Hepatocyte (in vitro differentiated cells): ENCODE results near the gene ARL3. TPM values are rescaled to one million over a fixed set of nuclear protein-coding genes. Genes with fewer than 3 reads are reported as not detected.
A peak's percentile ranks its signal among the peaks of the same experiment; 100 is the strongest.

Experiments used
- DNase-seq: peaks from one replicate; pipeline ENCODE4 v3.0.0-alpha.2; 2016; ENCODE audit warnings: low spot score
- H2AFZ ChIP-seq: fragments of 200-600 bp; sonication (generic); 2 replicates; pipeline ENCODE4 v1.6.0; 2016; ENCODE audit warnings: antibody characterized with exemption, mild to moderate bottlenecking
- H3K27ac ChIP-seq: fragments of 200-600 bp; sonication (generic); 2 replicates; pipeline ENCODE4 v1.5.1; 2016; ENCODE audit warnings: mild to moderate bottlenecking
- H3K27me3 ChIP-seq: fragments of 200-600 bp; sonication (generic); 2 replicates; pipeline ENCODE4 v1.6.1; 2016
- H3K36me3 ChIP-seq: fragments of 200-600 bp; sonication (generic); replicated peaks from 2 replicates; pipeline ENCODE4 v1.5.1; 2016; ENCODE audit warnings: low read depth; ENCODE audit not compliant: insufficient read depth
- H3K4me1 ChIP-seq: fragments of 200-600 bp; sonication (generic); 2 replicates; pipeline ENCODE4 v1.5.1; 2016; ENCODE audit warnings: mild to moderate bottlenecking, moderate library complexity; ENCODE audit not compliant: insufficient read depth
- H3K4me2 ChIP-seq: fragments of 200-600 bp; sonication (generic); 2 replicates; pipeline ENCODE4 v1.6.0; 2016
- H3K4me3 ChIP-seq: fragments of 200-600 bp; sonication (generic); 2 replicates; pipeline ENCODE4 v1.5.1; 2016; ENCODE audit warnings: mild to moderate bottlenecking
- H3K79me2 ChIP-seq: fragments of 200-600 bp; sonication (generic); 2 replicates; pipeline ENCODE4 v1.6.0; 2017; ENCODE audit warnings: mild to moderate bottlenecking
- H3K9me2 ChIP-seq: fragments of 200-600 bp; sonication (generic); replicated peaks from 2 replicates; pipeline ENCODE4 v1.6.0; 2017; ENCODE audit warnings: mild to moderate bottlenecking; ENCODE audit not compliant: insufficient read depth
- H3K9me3 ChIP-seq: fragments of 200-600 bp; sonication (generic); 2 replicates; pipeline ENCODE4 v1.5.1; 2016; ENCODE audit warnings: low read depth, mild to moderate bottlenecking
- H4K20me1 ChIP-seq: fragments of 200-600 bp; sonication (generic); 2 replicates; pipeline ENCODE4 v1.6.0; 2016; ENCODE audit warnings: mild to moderate bottlenecking; ENCODE audit not compliant: insufficient read depth, poor library complexity, severe bottlenecking
- EZH2 ChIP-seq: fragments of 200-600 bp; sonication (generic); IDR thresholded peaks from 2 replicates; pipeline ENCODE4 v1.6.1; 2016; ENCODE audit warnings: antibody characterized with exemption, mild to moderate bottlenecking, borderline replicate concordance
- EZH2phosphoT487 ChIP-seq: fragments of 200-600 bp; sonication (generic); IDR thresholded peaks from one replicate; pipeline ENCODE4 v1.6.1; 2018; ENCODE audit warnings: antibody characterized with exemption, mild to moderate bottlenecking, low read depth, moderate library complexity; ENCODE audit not compliant: unreplicated experiment, severe bottlenecking
- WGBS: methylation state at CpG from one replicate; pipeline ENCODE4 v1.1.6; 2016; ENCODE audit warnings: low lambda C conversion rate; ENCODE audit errors: missing lambda C conversion rate; 5-methylcytosine and 5-hydroxymethylcytosine counted together
- polyA plus RNA-seq: library from polyadenylated mRNA; unstranded; fragments of >200 nt; fragmentation: Nextera tagmentation; extraction: Ambion mirVana; gene quantifications from 2 replicates; pipeline ENCODE4 v1.2.1, GENCODE V29; 2016
- total RNA-seq: library from RNA; depleted of rRNA; stranded (reverse); fragments of >200 nt; gene quantifications from 2 replicates; pipeline ENCODE4 v1.2.3, GENCODE V29; 2014
- TF ChIP-seq, protein P1 (sequence below): fragments of 200-600 bp; sonication (generic); IDR thresholded peaks from 2 replicates; pipeline ENCODE4 v1.5.1; 2016; ENCODE audit warnings: antibody characterized with exemption, mild to moderate bottlenecking; ENCODE audit not compliant: poor library complexity

Gene ARL3
- total and polyA plus RNA-seq, 2 experiments from 2014 or later = 6.4 to 16.5 TPM

DNA sequence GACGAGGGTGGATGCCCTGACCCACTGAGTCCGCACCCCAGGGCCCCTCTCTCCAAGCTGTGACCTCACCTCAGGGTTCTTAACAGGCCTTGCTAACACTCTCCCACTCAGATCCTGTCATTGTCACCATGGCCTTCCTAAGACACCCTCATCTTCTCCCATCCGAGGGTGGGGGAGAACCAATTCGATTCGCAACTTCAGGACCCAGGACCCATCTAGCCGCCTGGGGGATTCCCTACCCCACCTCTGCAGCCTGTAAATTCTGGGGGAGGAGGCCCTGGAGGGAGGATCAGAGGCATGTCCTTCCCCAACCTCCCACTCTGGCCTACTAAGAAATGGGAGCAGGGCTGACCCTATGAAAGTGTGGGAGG lies 52.6 kb downstream of the ARL3 start:
- H2AFZ ChIP-seq = no peak overlapping the region
- no peaks in the 10 kb centered on the region for H3K9me3 ChIP-seq
- 83% methylated on average over 6 of the region's 6 CpGs for WGBS
- H3K9me2 ChIP-seq = no peaks in the 10 kb centered on the region
- H4K20me1 ChIP-seq = no peaks in the 10 kb centered on the region
- no peaks in the 10 kb centered on the region for H3K36me3 ChIP-seq
- no peak overlapping the region for H3K27ac ChIP-seq
- H3K27me3 ChIP-seq = no peaks in the 10 kb centered on the region
- H3K79me2 ChIP-seq = no peaks in the 10 kb centered on the region
- TF ChIP-seq, protein P1, sequence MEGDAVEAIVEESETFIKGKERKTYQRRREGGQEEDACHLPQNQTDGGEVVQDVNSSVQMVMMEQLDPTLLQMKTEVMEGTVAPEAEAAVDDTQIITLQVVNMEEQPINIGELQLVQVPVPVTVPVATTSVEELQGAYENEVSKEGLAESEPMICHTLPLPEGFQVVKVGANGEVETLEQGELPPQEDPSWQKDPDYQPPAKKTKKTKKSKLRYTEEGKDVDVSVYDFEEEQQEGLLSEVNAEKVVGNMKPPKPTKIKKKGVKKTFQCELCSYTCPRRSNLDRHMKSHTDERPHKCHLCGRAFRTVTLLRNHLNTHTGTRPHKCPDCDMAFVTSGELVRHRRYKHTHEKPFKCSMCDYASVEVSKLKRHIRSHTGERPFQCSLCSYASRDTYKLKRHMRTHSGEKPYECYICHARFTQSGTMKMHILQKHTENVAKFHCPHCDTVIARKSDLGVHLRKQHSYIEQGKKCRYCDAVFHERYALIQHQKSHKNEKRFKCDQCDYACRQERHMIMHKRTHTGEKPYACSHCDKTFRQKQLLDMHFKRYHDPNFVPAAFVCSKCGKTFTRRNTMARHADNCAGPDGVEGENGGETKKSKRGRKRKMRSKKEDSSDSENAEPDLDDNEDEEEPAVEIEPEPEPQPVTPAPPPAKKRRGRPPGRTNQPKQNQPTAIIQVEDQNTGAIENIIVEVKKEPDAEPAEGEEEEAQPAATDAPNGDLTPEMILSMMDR = no peak
- no peak for TF ChIP-seq EZH2
- no peak for TF ChIP-seq EZH2phosphoT487
- DNase-seq = no peak
- peaks cover 10% of the 10 kb centered on the region for H3K4me1 ChIP-seq
- H3K4me2 ChIP-seq = peak overlapping the region; percentile 65
- H3K4me3 ChIP-seq = no peak overlapping the region

DNA sequence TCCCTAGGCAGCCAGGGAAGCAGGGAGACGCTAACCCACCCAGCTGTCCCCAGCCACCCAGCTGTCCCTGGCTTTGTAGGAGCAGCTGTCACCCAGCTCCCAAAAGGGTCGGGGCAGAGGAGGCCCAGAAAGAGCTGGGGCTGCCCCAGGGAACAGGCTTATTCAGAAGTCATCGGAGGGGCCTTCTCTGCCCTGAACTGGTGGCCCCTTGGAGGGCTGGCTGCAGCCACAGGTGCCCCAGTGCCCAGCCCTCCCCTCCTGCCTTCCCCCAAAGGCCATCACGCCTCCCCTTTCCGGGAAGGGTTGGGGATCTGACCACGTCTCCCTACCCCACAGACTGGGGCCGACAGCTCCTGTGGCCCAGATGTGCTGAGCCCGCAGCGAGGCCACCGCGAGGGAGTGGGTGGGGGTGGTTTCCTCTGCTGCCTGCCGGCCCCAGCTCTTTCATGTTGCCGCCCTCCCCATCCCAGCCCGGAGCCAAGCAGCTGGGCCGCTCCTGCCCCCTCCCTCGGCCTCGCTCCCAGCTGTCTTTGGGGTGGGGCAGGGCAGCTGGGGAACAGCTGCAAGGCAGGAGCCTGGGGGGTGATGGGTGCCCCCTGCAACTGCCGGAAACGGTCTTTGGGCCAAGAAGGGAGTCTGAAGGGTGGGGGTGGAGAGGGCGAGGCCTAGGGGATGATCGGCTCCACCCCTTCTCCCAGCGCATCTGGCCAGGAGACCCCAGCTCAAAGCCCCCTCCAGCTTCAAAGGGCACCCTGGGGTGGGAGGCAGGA lies 53.1 kb downstream of the ARL3 start:
- Histone ChIP-seq H2AFZ (no peak overlapping the region), H3K9me3 (no peaks in the 10 kb centered on the region), H3K4me2 (peak overlapping the region; percentile 65), H3K79me2 (no peaks in the 10 kb centered on the region), H3K27me3 (no peaks in the 10 kb centered on the region), H3K36me3 (no peaks in the 10 kb centered on the region), H3K9me2 (no peaks in the 10 kb centered on the region), H4K20me1 (no peaks in the 10 kb centered on the region), H3K27ac (no peak overlapping the region), H3K4me3 (no peak overlapping the region), H3K4me1 (peaks cover 10% of the 10 kb centered on the region)
- peak; percentile 65 for DNase-seq
- TF ChIP-seq EZH2 = no peak
- WGBS = 28% methylated on average over 16 of the region's 22 CpGs

DNA sequence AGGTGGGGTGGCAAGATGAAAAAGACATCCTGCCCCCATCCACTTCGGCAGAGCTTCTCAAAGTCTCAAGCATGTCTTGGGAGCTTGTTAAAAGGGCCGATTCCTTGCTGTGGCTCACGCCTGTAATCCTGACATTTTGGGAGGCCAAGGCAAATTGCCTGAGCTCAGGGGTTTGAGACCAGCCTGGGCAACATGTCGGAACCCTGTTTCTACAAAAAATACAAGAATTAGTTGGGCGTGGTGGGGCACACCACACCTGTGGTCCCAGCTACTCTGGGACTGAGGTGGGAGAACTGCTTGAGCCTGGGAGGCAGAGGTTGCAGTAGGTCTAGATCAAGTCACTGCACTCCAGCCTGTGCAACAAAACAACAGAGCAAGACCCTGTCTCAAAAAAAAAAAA lies 55.4 kb downstream of the ARL3 start:
- TF ChIP-seq EZH2 (no peak), EZH2phosphoT487 (no peak)
- TF ChIP-seq, protein P1 = no peak
- H3K4me2 ChIP-seq = no peak overlapping the region
- H3K79me2 ChIP-seq = peaks cover 9% of the 10 kb centered on the region
- no peak overlapping the region for H3K27ac ChIP-seq
- no peaks in the 10 kb centered on the region for H3K9me2 ChIP-seq
- DNase-seq = no peak
- no peaks in the 10 kb centered on the region for H3K9me3 ChIP-seq
- WGBS = 94% methylated on average over 5 of the region's 5 CpGs
- no peaks in the 10 kb centered on the region for H3K27me3 ChIP-seq
- H2AFZ ChIP-seq = no peak overlapping the region
- H3K4me1 ChIP-seq = peaks cover 10% of the 10 kb centered on the region
- no peak overlapping the region for H3K4me3 ChIP-seq
- peaks cover 10% of the 10 kb centered on the region for H4K20me1 ChIP-seq
- H3K36me3 ChIP-seq = no peaks in the 10 kb centered on the region

DNA sequence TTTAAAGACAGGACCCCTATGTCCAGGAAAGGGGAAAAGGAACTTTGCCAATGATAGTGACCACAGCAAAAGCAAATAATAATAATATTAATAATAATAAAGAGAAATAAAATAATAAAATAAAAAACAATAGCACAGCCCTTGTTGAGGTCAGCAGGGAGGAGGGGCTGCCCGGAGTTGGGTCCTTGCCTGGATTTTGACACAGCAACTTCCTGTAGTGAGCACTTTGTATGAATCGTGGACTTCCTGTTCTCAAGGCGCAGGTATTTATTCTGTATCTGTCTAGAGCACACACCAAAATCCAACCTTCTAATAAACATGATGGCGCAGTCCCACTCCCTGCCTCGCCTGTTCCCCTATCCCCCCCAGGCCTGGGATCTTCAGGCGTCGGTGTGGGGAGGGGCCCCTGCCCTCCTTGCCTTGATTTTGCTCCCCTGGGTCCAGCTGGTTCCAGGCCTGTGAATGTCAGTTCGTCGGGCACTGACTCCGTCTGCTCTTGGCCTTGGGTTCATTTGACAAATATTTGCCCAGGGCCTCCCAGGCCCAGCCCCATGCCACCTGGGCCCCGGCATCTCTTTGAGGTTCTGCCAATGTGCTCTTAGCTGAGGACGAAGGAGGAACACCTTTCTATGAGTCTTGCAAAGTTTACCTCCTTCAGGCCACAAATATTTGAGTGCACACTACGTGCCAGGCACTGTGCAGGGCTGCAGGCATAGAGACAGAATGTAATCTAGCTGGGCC lies 56.0 kb downstream of the ARL3 start:
- TF ChIP-seq EZH2phosphoT487 = no peak
- TF ChIP-seq, protein P1 = no peak
- no peak for TF ChIP-seq EZH2
- H3K79me2 ChIP-seq = peaks cover 16% of the 10 kb centered on the region
- 86% methylated on average over 12 of the region's 13 CpGs for WGBS
- no peaks in the 10 kb centered on the region for H3K27me3 ChIP-seq
- H3K9me3 ChIP-seq = no peaks in the 10 kb centered on the region
- H4K20me1 ChIP-seq = peaks cover 17% of the 10 kb centered on the region
- no peak overlapping the region for H3K4me2 ChIP-seq
- H3K27ac ChIP-seq = no peak overlapping the region
- no peak overlapping the region for H3K4me3 ChIP-seq
- H3K9me2 ChIP-seq = no peaks in the 10 kb centered on the region
- H2AFZ ChIP-seq = no peak overlapping the region
- no peaks in the 10 kb centered on the region for H3K36me3 ChIP-seq
- H3K4me1 ChIP-seq = peaks cover 10% of the 10 kb centered on the region
- no peak for DNase-seq
